Tibial artery (tissue), 4 donors: ENCODE measurements around the gene NPSR1.

Source experiments
- DNase-seq, 2 donors: peaks; one replicate each; pipeline ENCODE4 v3.0.0-alpha.2; 2019
- H3K27ac ChIP-seq, 2 donors: fragments of 200-600 bp; sonication (generic) in 1 of 2; 1 replicate in 1 of 2; 2 replicates in 1 of 2; pipeline ENCODE4 v1.5.1; 2018 to 2019; ENCODE audit warnings: mild to moderate bottlenecking in 1 of 2
- H3K27me3 ChIP-seq, 2 donors: fragments of 200-600 bp; sonication (generic) in 1 of 2; one replicate each; pipeline versions ENCODE4 v1.5.1 to v1.6.0; 2016 to 2019
- H3K36me3 ChIP-seq, 3 donors: fragments of 200-600 bp; sonication (generic) in 2 of 3; one replicate each; pipeline ENCODE4 v1.5.1; 2016 to 2019; ENCODE audit warnings: mild to moderate bottlenecking in 2 of 3
- H3K4me1 ChIP-seq, 4 donors: fragments of 200-600 bp; sonication (generic) in 2 of 4; 1 replicate in 3 of 4; 2 replicates in 1 of 4; pipeline ENCODE4 v1.5.1; 2016 to 2019
- H3K4me3 ChIP-seq, 2 donors: fragments of 200-600 bp; sonication (generic) in 1 of 2; 1 replicate in 1 of 2; 2 replicates in 1 of 2; pipeline ENCODE4 v1.5.1; 2018 to 2019; ENCODE audit warnings: mild to moderate bottlenecking in 2 of 2
- H3K9me3 ChIP-seq, 3 donors: fragments of 200-600 bp; sonication (generic) in 1 of 3; one replicate each; pipeline ENCODE4 v1.5.1; 2016 to 2019
- intact Hi-C: fragments of 100-400 bp; cut with DNase I; formaldehyde crosslinking; loops from one replicate; pipeline ENCODE4 v1.15.0; 2023; ENCODE audit warnings: low total_unique reads
- TF ChIP-seq, protein P1 (sequence below), 2 experiments: fragments of 200-600 bp in 1 of 2; fragments of 450-650 bp in 1 of 2; IDR thresholded peaks; one replicate each; pipeline ENCODE4 v1.5.1; 2017 to 2019; ENCODE audit warnings: antibody characterized with exemption in 2 of 2, mild to moderate bottlenecking in 1 of 2, moderate library complexity in 1 of 2

NPSR1 gene

GRCh38 chr7:34652809-34653208 lies 5.2 kb upstream of the NPSR1 start:
- H3K27me3 ChIP-seq, result no peaks in the 10 kb centered on the region

DNA sequence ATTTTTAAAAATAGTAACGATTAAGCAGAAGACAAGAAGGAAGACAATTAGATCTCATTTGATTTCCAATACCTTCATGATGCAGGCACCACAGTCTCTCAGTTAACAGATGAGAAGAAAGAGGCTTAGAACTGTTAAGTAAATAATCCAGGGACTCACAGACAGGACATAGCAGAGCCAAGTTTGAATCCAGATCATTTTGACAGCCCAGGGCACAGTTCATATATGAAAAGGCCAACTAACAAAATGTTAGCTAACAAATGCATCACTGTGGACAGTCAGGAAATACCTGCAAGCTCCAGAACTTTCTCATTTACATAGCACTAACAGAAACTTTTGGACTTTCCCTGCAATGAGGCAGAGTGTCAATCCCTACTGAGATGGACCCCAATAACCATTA lies 4.2 kb upstream of the NPSR1 start:
- H3K36me3 ChIP-seq, result no peaks in the 10 kb centered on the region
- TF ChIP-seq, protein P1, sequence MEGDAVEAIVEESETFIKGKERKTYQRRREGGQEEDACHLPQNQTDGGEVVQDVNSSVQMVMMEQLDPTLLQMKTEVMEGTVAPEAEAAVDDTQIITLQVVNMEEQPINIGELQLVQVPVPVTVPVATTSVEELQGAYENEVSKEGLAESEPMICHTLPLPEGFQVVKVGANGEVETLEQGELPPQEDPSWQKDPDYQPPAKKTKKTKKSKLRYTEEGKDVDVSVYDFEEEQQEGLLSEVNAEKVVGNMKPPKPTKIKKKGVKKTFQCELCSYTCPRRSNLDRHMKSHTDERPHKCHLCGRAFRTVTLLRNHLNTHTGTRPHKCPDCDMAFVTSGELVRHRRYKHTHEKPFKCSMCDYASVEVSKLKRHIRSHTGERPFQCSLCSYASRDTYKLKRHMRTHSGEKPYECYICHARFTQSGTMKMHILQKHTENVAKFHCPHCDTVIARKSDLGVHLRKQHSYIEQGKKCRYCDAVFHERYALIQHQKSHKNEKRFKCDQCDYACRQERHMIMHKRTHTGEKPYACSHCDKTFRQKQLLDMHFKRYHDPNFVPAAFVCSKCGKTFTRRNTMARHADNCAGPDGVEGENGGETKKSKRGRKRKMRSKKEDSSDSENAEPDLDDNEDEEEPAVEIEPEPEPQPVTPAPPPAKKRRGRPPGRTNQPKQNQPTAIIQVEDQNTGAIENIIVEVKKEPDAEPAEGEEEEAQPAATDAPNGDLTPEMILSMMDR (IDR thresholded peaks at IDR 0.05), result no peak
- no peaks in the 10 kb centered on the region for H3K4me1 ChIP-seq
- H3K9me3 ChIP-seq, result no peaks in the 10 kb centered on the region
- no peak overlapping the region for H3K27ac ChIP-seq
- no peaks in the 10 kb centered on the region for H3K27me3 ChIP-seq
- H3K4me3 ChIP-seq, result no peak overlapping the region
- DNase-seq, result no peak
- intact Hi-C loops, result no loop called here

More at GRCh38 chr7:34652809-34653208, 5.2 kb upstream of the NPSR1 start:
- Histone ChIP-seq H3K4me1 (no peaks in the 10 kb centered on the region), H3K9me3 (no peaks in the 10 kb centered on the region), H3K27ac (no peak overlapping the region), H3K36me3 (no peaks in the 10 kb centered on the region), H3K4me3 (no peak overlapping the region)
- TF ChIP-seq, protein P1 (IDR thresholded peaks at IDR 0.05), result no peak
- DNase-seq, result no peak
- intact Hi-C loops, result no loop called here

- no peak overlapping the region for H3K4me3 ChIP-seq
- intact Hi-C loops, result no loop called here
Observed at GRCh38 chr7:34655384-34655783, 2.6 kb upstream of the NPSR1 start.

DNA sequence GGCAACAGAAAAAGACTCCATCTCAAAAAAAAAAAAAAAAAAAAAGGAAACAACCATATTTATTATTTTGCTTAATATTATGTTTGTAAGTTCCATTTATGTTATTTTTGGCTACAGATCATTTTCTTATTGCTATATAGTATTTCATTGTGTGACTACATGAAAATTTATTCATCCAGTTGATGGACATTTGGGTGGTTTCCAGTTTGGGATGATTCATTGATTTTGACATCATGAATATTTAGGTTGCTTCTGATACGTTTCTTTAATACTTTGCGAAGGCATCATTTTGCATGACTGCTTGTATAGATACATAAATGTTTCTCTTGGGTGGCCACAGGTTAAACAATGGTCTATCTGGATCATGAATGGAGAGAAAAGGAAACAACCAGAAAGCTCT lies 2.0 kb upstream of the NPSR1 start:
- Histone ChIP-seq H3K4me3 (no peak overlapping the region), H3K36me3 (no peaks in the 10 kb centered on the region), H3K4me1 (no peaks in the 10 kb centered on the region), H3K27me3 (no peaks in the 10 kb centered on the region), H3K27ac (no peak overlapping the region), H3K9me3 (no peaks in the 10 kb centered on the region)
- DNase-seq, result no peak
- intact Hi-C loops, result no loop called here
- TF ChIP-seq, protein P1 (IDR thresholded peaks at IDR 0.05), result no peak

More at GRCh38 chr7:34655384-34655783, 2.6 kb upstream of the NPSR1 start:
- Histone ChIP-seq H3K4me1 (no peaks in the 10 kb centered on the region), H3K27ac (no peak overlapping the region), H3K9me3 (no peaks in the 10 kb centered on the region), H3K36me3 (no peaks in the 10 kb centered on the region), H3K27me3 (no peaks in the 10 kb centered on the region)
- DNase-seq, result no peak
- TF ChIP-seq, protein P1 (IDR thresholded peaks at IDR 0.05), result no peak

- Histone ChIP-seq H3K27me3 (no peaks in the 10 kb centered on the region), H3K36me3 (no peaks in the 10 kb centered on the region), H3K9me3 (no peaks in the 10 kb centered on the region), H3K4me1 (no peaks in the 10 kb centered on the region), H3K4me3 (no peak overlapping the region), H3K27ac (no peak overlapping the region)
- intact Hi-C loops, result no loop called here
- no peak for DNase-seq
- TF ChIP-seq, protein P1 (IDR thresholded peaks at IDR 0.05), result no peak
Observed at GRCh38 chr7:34659472-34660075, 1.6 kb downstream of the NPSR1 start.
